GM12892 (cell line): ENCODE results near the gene RBP3.

Source experiments
- POLR2A ChIP-seq: IDR thresholded peaks from 2 replicates; pipeline ENCODE4 v1.6.1; 2011; ENCODE audit warnings: low read depth, low read length, control low read depth
- POLR2AphosphoS5 ChIP-seq: IDR thresholded peaks from 2 replicates; pipeline ENCODE4 v1.6.1; 2011; ENCODE audit warnings: low read depth, low read length, control low read depth
- TAF1 ChIP-seq: IDR thresholded peaks from 2 replicates; pipeline ENCODE4 v1.6.1; 2011; ENCODE audit warnings: low read depth, mild to moderate bottlenecking, control low read depth, low read length, borderline replicate concordance

GRCh38 chr10:47306387-47307210, 41.6 kb upstream of the RBP3 start:
- TF ChIP-seq TAF1 (no peak), POLR2A (no peak), POLR2AphosphoS5 (no peak)
